ENCODE results near the gene IGHMBP2. TPM values are rescaled to one million over a fixed set of nuclear protein-coding genes. Genes with fewer than 3 reads are reported as not detected.
A peak's percentile ranks its signal among the peaks of the same experiment; 100 is the strongest.

The IGHMBP2 gene
- total RNA-seq, 4 donors from 2014 or later = 30.2 to 59.5 (median 49.2) TPM

DNA sequence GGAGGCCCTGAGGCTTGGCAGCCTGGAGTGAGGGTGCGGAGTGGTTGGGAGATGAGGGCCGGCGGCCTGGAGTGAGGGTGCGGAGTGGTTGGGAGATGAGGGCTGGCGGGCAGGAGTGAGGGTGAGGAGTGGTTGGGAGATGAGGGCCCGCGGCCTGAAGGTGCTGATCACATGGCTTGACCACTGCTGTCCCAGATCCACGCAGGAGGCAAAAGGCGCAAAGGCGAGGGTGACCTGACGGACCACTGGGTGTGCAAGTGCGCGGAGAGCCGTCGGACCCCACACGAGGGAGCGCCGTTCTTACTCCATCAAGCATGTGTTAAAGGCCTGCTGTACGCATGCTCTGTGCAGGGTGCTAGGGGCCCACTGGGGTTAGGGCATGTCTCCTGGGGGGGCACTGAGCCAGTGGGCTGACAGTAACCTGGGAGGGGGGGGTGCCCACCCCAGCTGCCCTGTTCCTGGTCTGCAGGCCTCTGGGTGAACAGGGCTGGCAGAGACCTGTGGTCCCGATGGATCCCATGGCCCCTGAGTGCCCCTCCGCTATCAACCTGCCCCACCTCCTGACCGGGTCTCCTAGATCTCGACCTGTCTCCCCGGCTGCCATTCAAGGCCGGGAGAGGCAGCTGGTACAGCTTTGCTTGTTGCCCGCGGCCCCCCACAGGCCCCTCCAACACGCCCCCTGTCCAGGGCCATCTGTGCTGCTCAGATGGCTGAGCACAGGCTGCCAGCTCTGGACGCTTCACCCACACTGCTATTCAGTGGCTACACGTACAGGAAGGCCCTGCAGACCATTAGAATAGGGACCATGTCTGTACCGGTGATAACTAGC lies 56.0 kb downstream of the IGHMBP2 start:
- Histone ChIP-seq H3K36me3 (no peaks in the 10 kb centered on the region), H3K4me1 (peaks cover 0 to 19% (median 0%) of the 10 kb centered on the region in 4 donors), H3K27ac (no peak overlapping the region), H3K4me3 (no peak overlapping the region), H3K27me3 (no peaks in the 10 kb centered on the region), H3K9me3 (no peaks in the 10 kb centered on the region)
- peak in 1 of 3 donors; percentile 24 for DNase-seq
- TF ChIP-seq, protein P1, sequence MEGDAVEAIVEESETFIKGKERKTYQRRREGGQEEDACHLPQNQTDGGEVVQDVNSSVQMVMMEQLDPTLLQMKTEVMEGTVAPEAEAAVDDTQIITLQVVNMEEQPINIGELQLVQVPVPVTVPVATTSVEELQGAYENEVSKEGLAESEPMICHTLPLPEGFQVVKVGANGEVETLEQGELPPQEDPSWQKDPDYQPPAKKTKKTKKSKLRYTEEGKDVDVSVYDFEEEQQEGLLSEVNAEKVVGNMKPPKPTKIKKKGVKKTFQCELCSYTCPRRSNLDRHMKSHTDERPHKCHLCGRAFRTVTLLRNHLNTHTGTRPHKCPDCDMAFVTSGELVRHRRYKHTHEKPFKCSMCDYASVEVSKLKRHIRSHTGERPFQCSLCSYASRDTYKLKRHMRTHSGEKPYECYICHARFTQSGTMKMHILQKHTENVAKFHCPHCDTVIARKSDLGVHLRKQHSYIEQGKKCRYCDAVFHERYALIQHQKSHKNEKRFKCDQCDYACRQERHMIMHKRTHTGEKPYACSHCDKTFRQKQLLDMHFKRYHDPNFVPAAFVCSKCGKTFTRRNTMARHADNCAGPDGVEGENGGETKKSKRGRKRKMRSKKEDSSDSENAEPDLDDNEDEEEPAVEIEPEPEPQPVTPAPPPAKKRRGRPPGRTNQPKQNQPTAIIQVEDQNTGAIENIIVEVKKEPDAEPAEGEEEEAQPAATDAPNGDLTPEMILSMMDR (IDR thresholded peaks at IDR 0.05) = no peak
- no peak for TF ChIP-seq POLR2A (IDR thresholded peaks at IDR 0.05)

DNA sequence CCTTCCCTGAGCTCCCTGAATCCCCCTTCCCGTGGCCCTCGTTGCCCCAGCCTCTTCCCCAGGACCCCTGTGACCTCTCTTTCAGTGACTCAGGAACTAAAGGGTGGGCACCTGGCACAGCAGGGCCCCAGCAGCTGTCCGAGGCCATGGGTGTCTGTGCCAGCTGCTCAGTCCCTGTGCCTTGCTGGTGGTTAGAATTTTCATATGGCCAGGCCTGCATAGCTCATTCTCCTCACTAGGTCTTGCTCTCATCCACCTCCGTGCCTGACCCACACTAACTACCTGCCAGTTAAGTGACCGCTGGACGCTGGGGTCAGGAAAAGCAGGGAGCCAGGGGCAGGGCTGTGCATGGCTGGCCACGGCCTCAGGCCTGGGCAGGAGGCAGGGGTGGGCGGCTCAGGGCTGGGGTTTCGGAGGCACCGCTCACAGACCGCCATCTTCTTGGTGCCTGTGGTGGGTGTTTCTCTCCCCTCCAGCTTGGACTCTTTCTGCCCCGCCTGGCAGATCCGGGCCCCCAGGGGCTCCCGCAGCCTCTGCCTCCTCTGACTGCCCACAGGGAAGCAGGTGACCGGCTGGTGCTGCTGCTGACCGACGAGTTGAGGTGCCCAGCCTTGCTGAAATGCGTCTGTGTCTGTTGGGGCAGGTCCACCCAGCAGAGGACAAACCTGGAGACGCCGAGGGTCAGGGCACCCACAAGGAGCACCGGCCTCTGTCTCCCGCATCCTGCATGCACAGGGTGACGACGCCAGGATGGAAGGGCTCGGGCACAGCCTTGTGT lies 56.8 kb downstream of the IGHMBP2 start:
- no peaks in the 10 kb centered on the region for H3K9me3 ChIP-seq
- DNase-seq = peak in 1 of 3 donors; percentile 34
- no peak overlapping the region for H3K27ac ChIP-seq
- no peaks in the 10 kb centered on the region for H3K27me3 ChIP-seq
- TF ChIP-seq, protein P1 (IDR thresholded peaks at IDR 0.05) = no peak
- TF ChIP-seq POLR2A (IDR thresholded peaks at IDR 0.05) = no peak
- no peak overlapping the region for H3K4me3 ChIP-seq
- H3K36me3 ChIP-seq = no peaks in the 10 kb centered on the region
- peaks cover 0 to 11% (median 0%) of the 10 kb centered on the region in 4 donors for H3K4me1 ChIP-seq

DNA sequence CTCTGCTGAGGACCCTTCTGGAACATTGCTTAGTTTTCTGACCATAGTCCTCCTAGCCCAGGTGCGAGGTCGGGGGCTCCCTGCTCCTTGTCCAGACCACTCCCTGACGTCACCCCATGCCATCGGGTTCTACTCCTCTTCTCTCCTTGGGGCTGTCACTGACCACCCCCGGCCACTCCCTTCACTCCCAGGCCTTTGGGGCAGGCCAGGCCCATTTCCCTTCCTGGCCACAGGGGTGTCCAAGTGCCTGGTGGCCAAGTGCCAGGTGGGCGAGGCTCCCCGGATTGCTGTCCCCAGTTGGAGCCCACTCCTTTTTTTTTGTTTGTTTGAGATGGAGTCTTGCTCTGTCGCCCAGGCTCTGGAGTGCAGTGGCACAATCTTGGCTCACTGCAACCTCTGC lies 57.6 kb downstream of the IGHMBP2 start:
- no peak for DNase-seq

DNA sequence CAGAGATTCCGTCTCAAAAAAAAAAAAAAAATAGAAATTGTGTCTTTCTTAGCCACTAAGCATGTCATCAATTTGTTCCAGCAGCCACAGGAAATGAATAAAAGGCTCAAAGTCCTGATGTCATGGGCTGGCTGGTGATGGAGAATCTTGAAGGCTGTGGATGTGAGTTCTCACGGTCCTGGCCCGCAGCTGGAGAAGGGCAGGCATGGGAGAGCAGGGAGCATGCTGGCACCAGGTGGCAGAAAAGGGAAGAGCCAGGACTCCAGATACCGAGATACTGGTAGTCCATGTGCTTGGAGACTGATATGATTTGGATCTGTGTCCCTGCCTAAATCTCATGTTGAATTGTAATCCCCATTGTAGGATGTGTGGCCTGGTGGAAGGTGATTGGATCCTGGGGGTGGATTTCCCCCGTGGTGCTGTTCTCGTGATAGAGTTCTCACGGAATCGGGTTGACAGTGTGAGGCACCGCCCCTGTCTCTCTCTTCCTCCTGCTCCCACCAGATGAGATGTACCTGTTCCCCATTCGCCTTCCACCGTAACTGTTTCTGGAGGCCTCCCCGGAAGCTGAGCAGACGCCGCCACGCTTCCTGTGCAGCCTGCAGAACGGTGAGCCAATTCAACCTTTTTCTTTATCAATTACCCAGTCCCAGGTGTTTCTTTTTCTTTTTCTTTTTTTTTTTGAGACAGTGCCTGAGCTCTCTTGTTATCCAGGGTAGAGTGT lies 59.0 kb downstream of the IGHMBP2 start:
- Histone ChIP-seq H3K27ac (no peak overlapping the region), H3K4me1 (no peaks in the 10 kb centered on the region), H3K4me3 (no peak overlapping the region), H3K9me3 (no peaks in the 10 kb centered on the region), H3K36me3 (no peaks in the 10 kb centered on the region), H3K27me3 (no peaks in the 10 kb centered on the region)
- DNase-seq = peak in 1 of 3 donors; percentile 22
- no peak for TF ChIP-seq POLR2A (IDR thresholded peaks at IDR 0.05)
- TF ChIP-seq, protein P1 (IDR thresholded peaks at IDR 0.05) = peak in 1 of 6 experiments; percentile 7

More for the DNA sequence above, 57.6 kb downstream of the IGHMBP2 start:
- no peak overlapping the region for H3K27ac ChIP-seq
- no peaks in the 10 kb centered on the region for H3K27me3 ChIP-seq
- H3K4me3 ChIP-seq = no peak overlapping the region
- TF ChIP-seq POLR2A (IDR thresholded peaks at IDR 0.05) = no peak
- TF ChIP-seq, protein P1 (IDR thresholded peaks at IDR 0.05) = no peak
- peaks cover 0 to 6% (median 0%) of the 10 kb centered on the region in 4 donors for H3K4me1 ChIP-seq
- no peaks in the 10 kb centered on the region for H3K36me3 ChIP-seq
- no peaks in the 10 kb centered on the region for H3K9me3 ChIP-seq

DNA sequence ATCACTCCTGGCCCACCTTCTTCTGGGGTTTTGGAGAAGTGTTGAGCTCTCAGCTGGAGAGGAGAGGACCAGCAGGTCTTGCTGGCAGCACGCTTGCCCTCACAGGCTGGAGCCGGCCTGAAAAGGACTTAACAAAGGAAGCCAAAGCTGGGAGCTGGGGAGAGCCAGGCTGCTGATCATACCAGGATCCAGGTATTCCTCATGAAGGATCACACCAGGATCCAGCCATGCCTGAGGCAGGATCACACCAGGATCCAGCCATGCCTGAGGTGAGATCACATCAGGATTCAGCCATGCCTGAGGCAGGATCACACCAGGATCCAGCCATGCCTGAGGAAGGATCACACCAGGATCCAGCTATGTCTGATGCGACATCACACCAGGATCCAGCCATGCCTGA lies 60.1 kb downstream of the IGHMBP2 start:
- no peaks in the 10 kb centered on the region for H3K27me3 ChIP-seq
- no peak for TF ChIP-seq POLR2A (IDR thresholded peaks at IDR 0.05)
- peak in 1 of 3 donors; percentile 35 for DNase-seq
- no peaks in the 10 kb centered on the region for H3K9me3 ChIP-seq
- H3K4me1 ChIP-seq = no peaks in the 10 kb centered on the region
- H3K36me3 ChIP-seq = no peaks in the 10 kb centered on the region
- H3K4me3 ChIP-seq = no peak overlapping the region
- H3K27ac ChIP-seq = no peak overlapping the region
